Measurements from ENCODE around the gene BYSL.

Gene BYSL

GRCh38 chr6:41878961-41879405 is 42.3 kb upstream of the BYSL start:
- Histone ChIP-seq H4K20me1 (ENCODE audit: low read depth, low read length) (peaks cover 8% of the 10 kb centered on the region; the same call in 1 of the 2 replicates), H3K4me2 (ENCODE audit: low read depth, low read length, poor library complexity, severe bottlenecking) (no peak overlapping the region), H3K27me3 (ENCODE audit: low read length) (no peaks in the 10 kb centered on the region), H3K9me3 (ENCODE audit: insufficient read depth, low read length) (no peaks in the 10 kb centered on the region), H3K27ac (ENCODE audit: low read depth, low read length) (no peak overlapping the region), H2AFZ (ENCODE audit: low read depth, low read length, severe bottlenecking) (no peak overlapping the region), H3K9ac (ENCODE audit: low read length) (no peak overlapping the region), H3K79me2 (ENCODE audit: insufficient read depth, low read length) (peaks cover 36% of the 10 kb centered on the region), H3K36me3 (ENCODE audit: low read length) (no peaks in the 10 kb centered on the region; the same call in 1 of the 2 replicates), H3K9me2 (replicated peaks; ENCODE audit: insufficient read depth, low read length) (no peaks in the 10 kb centered on the region), H3F3A (ENCODE audit: insufficient read depth) (peaks cover 21% of the 10 kb centered on the region), H3K4me3 (ENCODE audit: insufficient read depth, low read length, poor library complexity, severe bottlenecking) (no peak overlapping the region)
- TF ChIP-seq EZH2phosphoT487 (conservative IDR thresholded peaks at IDR 0.05; ENCODE audit: low read length) (no peak), CTCF (IDR thresholded peaks at IDR 0.05; ENCODE audit: insufficient read depth, low read length, poor library complexity, severe bottlenecking) (no peak)

- no peak overlapping the region for H3K4me3 ChIP-seq (ENCODE audit: insufficient read depth, low read length, poor library complexity, severe bottlenecking)
- no peaks in the 10 kb centered on the region for H3K9me3 ChIP-seq (ENCODE audit: insufficient read depth, low read length)
- H3K9me2 ChIP-seq (replicated peaks; ENCODE audit: insufficient read depth, low read length), result no peaks in the 10 kb centered on the region
- peaks cover 3% of the 10 kb centered on the region; the same call in 1 of the 2 replicates for H3K36me3 ChIP-seq (ENCODE audit: low read length)
- no peak for TF ChIP-seq CTCF (IDR thresholded peaks at IDR 0.05; ENCODE audit: insufficient read depth, low read length, poor library complexity, severe bottlenecking)
- no peak for TF ChIP-seq EZH2phosphoT487 (conservative IDR thresholded peaks at IDR 0.05; ENCODE audit: low read length)
- no peak overlapping the region for H2AFZ ChIP-seq (ENCODE audit: low read depth, low read length, severe bottlenecking)
- H3K27me3 ChIP-seq (ENCODE audit: low read length), result no peaks in the 10 kb centered on the region
- H3F3A ChIP-seq (ENCODE audit: insufficient read depth), result peaks cover 24% of the 10 kb centered on the region
- H3K27ac ChIP-seq (ENCODE audit: low read depth, low read length), result no peak overlapping the region
- peaks cover 8% of the 10 kb centered on the region; the same call in 1 of the 2 replicates for H4K20me1 ChIP-seq (ENCODE audit: low read depth, low read length)
- H3K79me2 ChIP-seq (ENCODE audit: insufficient read depth, low read length), result peaks cover 53% of the 10 kb centered on the region
- H3K9ac ChIP-seq (ENCODE audit: low read length), result no peak overlapping the region
- H3K4me2 ChIP-seq (ENCODE audit: low read depth, low read length, poor library complexity, severe bottlenecking), result no peak overlapping the region
These were observed 39.8 kb upstream of the BYSL start for GRCh38 chr6:41881506-41881905.

GRCh38 chr6:41884957-41885356 is 36.3 kb upstream of the BYSL start:
- Histone ChIP-seq H3K36me3 (ENCODE audit: low read length) (peaks cover 7% of the 10 kb centered on the region), H3K27me3 (ENCODE audit: low read length) (no peaks in the 10 kb centered on the region), H3K79me2 (ENCODE audit: insufficient read depth, low read length) (peaks cover 41% of the 10 kb centered on the region)

More at GRCh38 chr6:41884957-41885356, 36.3 kb upstream of the BYSL start:
- H3F3A ChIP-seq (ENCODE audit: insufficient read depth), result peaks cover 17% of the 10 kb centered on the region; the same call in 1 of the 2 replicates
- no peak overlapping the region for H3K9ac ChIP-seq (ENCODE audit: low read length)
- no peak overlapping the region for H3K4me3 ChIP-seq (ENCODE audit: insufficient read depth, low read length, poor library complexity, severe bottlenecking)
- no peak overlapping the region for H2AFZ ChIP-seq (ENCODE audit: low read depth, low read length, severe bottlenecking)
- H3K27ac ChIP-seq (ENCODE audit: low read depth, low read length), result no peak overlapping the region
- H3K9me2 ChIP-seq (replicated peaks; ENCODE audit: insufficient read depth, low read length), result no peaks in the 10 kb centered on the region
- H3K9me3 ChIP-seq (ENCODE audit: insufficient read depth, low read length), result no peaks in the 10 kb centered on the region
- TF ChIP-seq CTCF (IDR thresholded peaks at IDR 0.05; ENCODE audit: insufficient read depth, low read length, poor library complexity, severe bottlenecking) (no peak), EZH2phosphoT487 (conservative IDR thresholded peaks at IDR 0.05; ENCODE audit: low read length) (no peak)
- no peak overlapping the region for H3K4me2 ChIP-seq (ENCODE audit: low read depth, low read length, poor library complexity, severe bottlenecking)
- H4K20me1 ChIP-seq (ENCODE audit: low read depth, low read length), result peaks cover 8% of the 10 kb centered on the region; the same call in 1 of the 2 replicates
